IPS-NIHi11 (cell line): ENCODE data around the gene CDC42EP4.

Experiments
- DNase-seq: peaks from one replicate; pipeline ENCODE4 v3.0.0; 2012; ENCODE audit warnings: mixed read lengths, low spot score

CDC42EP4 gene

DNA sequence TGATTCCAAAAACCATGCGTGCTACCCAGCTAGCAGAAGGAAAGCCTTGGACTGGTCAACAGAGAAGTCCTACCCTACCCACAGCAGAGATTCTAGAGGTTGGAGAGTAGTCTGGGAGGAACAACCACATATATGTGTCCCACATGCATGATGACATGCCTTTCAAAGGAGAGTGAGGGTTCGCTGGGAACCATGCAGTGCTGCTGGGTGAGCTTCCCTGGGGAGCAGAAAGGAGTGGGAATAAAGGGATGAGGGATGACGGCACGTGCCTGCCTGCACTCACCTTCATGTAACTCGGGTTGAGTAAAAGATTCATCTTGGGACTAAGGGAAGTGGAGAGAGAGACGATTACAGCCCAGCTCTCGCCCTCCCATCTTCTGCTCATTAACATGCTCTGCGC, 59.9 kb downstream of the CDC42EP4 start:
- no peak for DNase-seq

DNA sequence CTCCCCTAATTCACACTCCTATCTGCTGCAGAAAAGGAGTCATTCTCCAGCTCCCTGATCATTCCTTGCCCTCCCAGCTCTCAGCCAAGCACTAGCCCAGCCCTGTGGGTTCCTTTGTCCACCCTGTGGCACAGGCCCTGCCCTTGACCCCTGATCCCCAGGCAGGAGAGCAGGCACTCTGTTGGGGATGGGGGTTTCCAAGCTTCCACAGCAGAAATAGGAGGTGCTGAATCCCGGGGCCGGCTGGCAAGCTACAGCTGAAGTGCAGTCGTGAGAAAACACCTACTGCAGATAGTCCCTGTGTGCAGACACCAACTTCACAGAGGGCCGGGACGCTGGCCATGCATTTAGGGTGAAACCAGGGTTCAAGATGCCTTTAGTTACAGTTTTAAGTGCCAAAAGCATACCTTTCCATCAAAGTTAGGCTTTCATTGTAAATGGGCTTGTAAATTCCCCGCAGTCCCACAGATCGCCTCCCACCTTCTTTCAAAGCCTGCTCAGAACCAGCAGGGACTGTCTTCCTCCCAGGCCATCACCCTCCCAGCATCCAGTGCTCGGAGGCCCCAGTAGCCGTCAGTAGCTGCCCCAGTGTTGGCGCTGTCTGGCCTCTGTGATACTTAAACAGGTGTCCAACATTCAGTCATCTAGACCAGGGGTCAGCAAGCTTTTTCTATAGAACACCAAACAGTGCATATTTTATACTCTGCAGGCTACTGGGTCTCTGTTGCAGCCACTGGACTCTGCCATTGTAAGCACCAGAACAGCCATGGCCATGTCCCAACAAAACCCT, 60.8 kb downstream of the CDC42EP4 start:
- no peak for DNase-seq

DNA sequence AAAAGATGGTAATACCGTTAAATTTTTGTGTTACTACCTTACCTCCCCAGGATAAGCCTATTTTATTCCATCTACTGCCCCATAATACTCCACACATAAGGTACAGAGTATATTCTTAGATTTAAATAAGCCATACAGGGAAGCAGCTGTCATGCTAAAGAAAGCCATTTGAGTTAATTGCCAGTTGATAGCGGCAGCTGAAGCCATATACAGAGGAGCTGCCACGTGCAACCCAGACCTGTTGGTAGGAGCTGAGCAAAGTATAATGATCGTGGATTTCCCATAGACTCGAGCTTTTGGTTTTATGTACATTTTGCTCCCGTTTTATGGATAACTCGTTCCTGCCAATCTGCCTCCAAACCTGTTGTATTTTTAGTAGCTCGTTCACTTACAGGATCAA, 62.1 kb downstream of the CDC42EP4 start:
- DNase-seq: no peak

DNA sequence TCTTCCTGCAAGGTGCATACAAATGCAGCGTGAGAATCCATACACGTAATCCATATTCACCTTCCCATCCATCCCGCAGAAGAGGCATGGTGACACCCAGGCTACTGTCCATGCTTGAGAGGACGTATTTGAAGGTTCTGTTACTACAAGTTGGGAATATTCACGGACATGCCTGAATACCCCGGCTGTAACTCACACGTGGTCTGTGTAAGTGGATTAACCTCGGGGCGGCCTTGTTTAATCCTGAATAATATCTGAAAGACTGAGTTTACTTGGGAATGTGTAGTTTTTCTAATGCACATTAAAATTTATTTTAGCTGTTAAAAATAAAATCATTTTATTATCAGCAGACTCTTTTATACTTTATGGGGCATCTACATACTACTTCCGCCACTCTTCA, 63.3 kb downstream of the CDC42EP4 start:
- DNase-seq: no peak

DNA sequence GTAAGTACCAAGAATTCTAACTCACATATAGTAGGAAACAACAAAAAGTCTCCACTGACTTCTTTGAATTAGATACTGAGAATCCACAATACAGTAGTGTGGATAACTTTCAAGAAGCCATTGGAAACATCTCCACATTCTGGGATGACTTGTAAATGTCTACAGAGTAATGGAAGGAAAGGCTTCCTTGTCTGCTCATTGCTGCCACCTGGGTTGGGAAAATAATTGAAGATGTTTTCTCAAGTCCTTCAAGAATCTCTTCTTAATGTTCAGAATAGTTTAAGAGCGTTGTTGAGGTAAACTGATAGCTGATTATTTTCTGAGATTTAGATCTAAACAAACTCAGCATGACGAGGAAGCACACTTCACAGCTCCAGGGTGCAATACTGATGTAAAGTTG, 64.1 kb downstream of the CDC42EP4 start:
- no peak for DNase-seq

DNA sequence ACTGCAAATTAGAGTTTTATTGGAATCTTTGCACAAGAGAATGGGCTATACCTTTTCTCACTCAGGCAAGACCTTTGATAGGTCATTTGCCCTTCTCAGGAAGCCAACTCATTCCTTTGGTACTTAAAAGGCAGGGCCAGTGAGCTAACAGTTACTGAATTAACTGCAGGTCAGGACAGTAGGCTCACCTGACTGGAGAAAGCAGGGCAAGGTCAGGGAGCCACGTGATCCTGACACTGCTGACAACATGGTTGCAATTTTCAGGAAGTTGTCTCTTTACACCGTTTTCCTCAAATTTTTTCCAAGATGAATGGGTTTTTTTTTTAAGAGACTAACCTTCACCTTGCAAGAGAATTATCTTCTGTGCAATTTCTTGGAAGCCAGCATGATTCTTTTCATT, 71.2 kb downstream of the CDC42EP4 start:
- no peak for DNase-seq

DNA sequence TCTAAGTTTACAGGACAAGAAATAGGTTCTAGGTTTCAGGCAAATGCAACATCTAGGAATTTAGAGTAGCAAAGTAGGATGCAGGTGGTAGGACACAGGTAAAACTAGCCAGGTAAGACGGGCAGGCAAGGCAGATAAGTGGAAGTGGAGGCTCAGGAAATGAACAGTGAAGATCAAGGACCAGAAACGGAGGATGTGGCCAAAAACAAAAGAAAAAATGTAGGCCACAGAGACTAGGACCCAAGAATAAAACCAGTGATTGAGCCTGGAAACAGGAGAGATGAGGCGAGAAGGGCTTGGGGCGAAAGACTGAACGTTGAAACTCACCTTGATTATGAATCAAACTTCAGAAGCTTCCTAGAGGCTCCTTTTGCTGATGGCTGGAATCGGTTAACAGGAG, 74.1 kb downstream of the CDC42EP4 start:
- DNase-seq: no peak

DNA sequence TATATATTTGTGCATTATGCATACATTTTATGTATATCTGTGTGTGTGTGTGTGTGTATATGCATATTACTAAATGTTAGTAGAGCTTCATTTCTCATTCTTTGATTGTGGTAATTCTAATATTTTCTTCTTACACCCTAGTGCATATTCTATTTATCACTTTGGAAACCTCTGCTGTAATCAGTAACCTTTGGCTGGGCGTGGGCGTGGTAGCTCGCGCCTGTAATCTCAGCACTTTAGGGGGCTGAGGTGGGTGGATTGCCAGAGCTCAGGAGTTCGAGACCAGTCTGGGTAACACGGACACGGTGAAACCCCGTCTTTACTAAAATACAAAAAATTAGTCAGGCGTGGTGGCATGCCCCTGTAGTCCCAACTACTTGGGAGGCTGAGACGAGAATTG, 77.1 kb downstream of the CDC42EP4 start:
- DNase-seq: no peak
